Heart left ventricle (tissue), 13 donors: ENCODE data around the gene SLU7.

ENCODE experiments used
- CTCF ChIP-seq, 12 donors: fragments of 200-600 bp; sonication (generic) in 4 of 12; IDR thresholded peaks; one replicate each; pipeline versions ENCODE4 v1.5.0 to v1.8.0; 2018 to 2022; ENCODE audit warnings: antibody characterized with exemption in 12 of 12, mild to moderate bottlenecking in 5 of 12
- POLR2A ChIP-seq, 2 donors: fragments of 450-650 bp; IDR thresholded peaks; one replicate each; pipeline ENCODE4 v1.6.1; 2017; ENCODE audit warnings: antibody characterized with exemption in 2 of 2, mild to moderate bottlenecking in 2 of 2, moderate library complexity in 2 of 2
- donor health status: ischemic (EF 13 %, LVEDD 7.1; RV severe dilation, severe dysfunction).
- donor health status: DM: no; HTN: yes; CAD: no.
- donor health status: DM: no; HTN: no; CAD: no.
- donor health status: ischemic (EF 25% LVEDD 6.9; RV normal size, moderate dysfunction).
- donor health status: ischemic (EF 25% LVEDD 5.7; RV mildly dilated, moderate dysfunction).
- donor health status: ischemic (EF 35%, LVEDD 5.7; RV mildly dilated, moderate dysfunction).
- donor health status: nonischemic (EF 11% LVEDD 7.7; RV severe dilation, severe dysfunction).
- donor health status: DM: yes; HTN: yes; CAD: no.
- donor health status: PGD.
- donor health status: ischemic (EF 29% LVEDD 5.4; RV normal size, mild dysfunction).
- donor health status: nonischemic (EF 23%, LVEDD 6.1; RV moderate dilation, normal function).

GRCh38 chr5:160375701-160376100 lies 43.2 kb downstream of the SLU7 start:
- TF ChIP-seq CTCF (IDR thresholded peaks at IDR 0.05) = no peak
- TF ChIP-seq POLR2A (IDR thresholded peaks at IDR 0.05) = no peak
